Esophagus squamous epithelium (tissue), 4 donors: ENCODE data around the gene INSRR.

Experiments
- POLR2A ChIP-seq, 4 donors: fragments of 450-650 bp; IDR thresholded peaks; one replicate each; pipeline ENCODE4 v1.6.1; 2017; ENCODE audit warnings: antibody characterized with exemption in 4 of 4, mild to moderate bottlenecking in 4 of 4, moderate library complexity in 3 of 4
- TF ChIP-seq, protein P1 (sequence below), 6 experiments: fragments of 450-650 bp in 4 of 6; fragments of 200-600 bp in 2 of 6; sonication (generic) in 2 of 6; IDR thresholded peaks; one replicate each; pipeline ENCODE4 v1.5.1; 2016 to 2019; ENCODE audit warnings: antibody characterized with exemption in 6 of 6, mild to moderate bottlenecking in 4 of 6, moderate library complexity in 4 of 6

GRCh38 chr1:156795787-156796186 is 63.1 kb downstream of the INSRR start:
- TF ChIP-seq, protein P1, sequence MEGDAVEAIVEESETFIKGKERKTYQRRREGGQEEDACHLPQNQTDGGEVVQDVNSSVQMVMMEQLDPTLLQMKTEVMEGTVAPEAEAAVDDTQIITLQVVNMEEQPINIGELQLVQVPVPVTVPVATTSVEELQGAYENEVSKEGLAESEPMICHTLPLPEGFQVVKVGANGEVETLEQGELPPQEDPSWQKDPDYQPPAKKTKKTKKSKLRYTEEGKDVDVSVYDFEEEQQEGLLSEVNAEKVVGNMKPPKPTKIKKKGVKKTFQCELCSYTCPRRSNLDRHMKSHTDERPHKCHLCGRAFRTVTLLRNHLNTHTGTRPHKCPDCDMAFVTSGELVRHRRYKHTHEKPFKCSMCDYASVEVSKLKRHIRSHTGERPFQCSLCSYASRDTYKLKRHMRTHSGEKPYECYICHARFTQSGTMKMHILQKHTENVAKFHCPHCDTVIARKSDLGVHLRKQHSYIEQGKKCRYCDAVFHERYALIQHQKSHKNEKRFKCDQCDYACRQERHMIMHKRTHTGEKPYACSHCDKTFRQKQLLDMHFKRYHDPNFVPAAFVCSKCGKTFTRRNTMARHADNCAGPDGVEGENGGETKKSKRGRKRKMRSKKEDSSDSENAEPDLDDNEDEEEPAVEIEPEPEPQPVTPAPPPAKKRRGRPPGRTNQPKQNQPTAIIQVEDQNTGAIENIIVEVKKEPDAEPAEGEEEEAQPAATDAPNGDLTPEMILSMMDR (IDR thresholded peaks at IDR 0.05), result no peak
- no peak for TF ChIP-seq POLR2A (IDR thresholded peaks at IDR 0.05)
